Fibroblast of the aortic adventitia (primary cell): ENCODE data around the gene MCC. TPM values are rescaled to one million over a fixed set of nuclear protein-coding genes. Genes with fewer than 3 reads are reported as not detected.

Experiments used
- DNase-seq: peaks from one replicate; pipeline ENCODE4 v3.0.0-alpha.2; 2010; ENCODE audit warnings: low read depth
- H3K4me3 ChIP-seq: 2 replicates; pipeline ENCODE4 v1.5.1; 2011; ENCODE audit warnings: low read depth, mild to moderate bottlenecking, control low read depth, low read length, moderate library complexity
- total RNA-seq: library from RNA; depleted of rRNA; stranded (reverse); fragments of >200 nt; gene quantifications from 2 replicates; pipeline ENCODE4 v1.2.3, GENCODE V29; 2012; ENCODE audit warnings: low replicate concordance
- TF ChIP-seq, protein P1 (sequence below): IDR thresholded peaks from 2 replicates; pipeline ENCODE4 v1.5.1; 2011; ENCODE audit warnings: mild to moderate bottlenecking, low read length, control low read depth, inconsistent platforms; ENCODE audit not compliant: insufficient read depth

The MCC gene
- total RNA-seq, 1 donor: 62.4 TPM

DNA sequence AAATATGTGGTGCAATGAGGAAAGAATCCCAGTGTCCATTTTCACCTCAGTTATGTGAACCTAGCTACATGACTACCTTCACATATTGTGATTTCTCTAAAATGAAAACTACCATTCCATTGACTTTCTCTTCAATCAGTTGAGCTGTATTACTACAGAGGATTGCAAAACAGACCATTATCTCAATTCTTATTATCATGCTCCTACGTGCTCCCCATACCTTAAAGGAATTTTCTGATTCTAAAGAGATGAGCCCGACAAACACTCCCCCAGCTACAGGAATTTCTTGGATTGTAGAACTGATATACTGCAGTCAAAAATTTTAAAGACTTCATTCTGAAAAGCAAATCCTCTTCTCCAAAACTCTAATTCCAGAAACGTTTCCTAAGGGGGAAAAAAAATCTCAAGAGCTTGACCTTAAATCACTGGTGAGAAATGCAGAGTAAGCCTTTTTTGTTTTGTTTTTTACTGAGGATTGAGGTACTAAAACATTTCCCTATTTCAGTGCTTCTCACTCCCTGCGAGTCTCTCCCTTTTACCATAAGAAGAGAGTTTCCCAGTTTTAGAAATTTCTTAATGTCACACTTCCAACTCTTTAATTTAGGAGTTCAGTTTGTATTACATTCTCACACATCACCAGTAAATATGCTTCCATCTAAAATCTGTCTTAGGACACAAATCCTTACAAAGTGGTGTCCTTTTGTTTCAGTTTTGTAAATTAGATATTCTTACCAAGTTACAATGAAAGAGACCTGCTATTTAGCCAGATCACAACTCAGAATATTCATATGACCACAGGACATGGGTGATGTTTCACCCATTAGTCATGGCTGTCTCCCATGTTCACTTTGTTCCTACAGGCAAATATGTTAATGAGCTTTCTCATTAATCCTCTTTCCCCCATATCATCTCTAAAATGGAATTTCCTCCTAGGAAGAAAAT is 257.3 kb downstream of the MCC start:
- no peak overlapping the region for H3K4me3 ChIP-seq
- TF ChIP-seq, protein P1, sequence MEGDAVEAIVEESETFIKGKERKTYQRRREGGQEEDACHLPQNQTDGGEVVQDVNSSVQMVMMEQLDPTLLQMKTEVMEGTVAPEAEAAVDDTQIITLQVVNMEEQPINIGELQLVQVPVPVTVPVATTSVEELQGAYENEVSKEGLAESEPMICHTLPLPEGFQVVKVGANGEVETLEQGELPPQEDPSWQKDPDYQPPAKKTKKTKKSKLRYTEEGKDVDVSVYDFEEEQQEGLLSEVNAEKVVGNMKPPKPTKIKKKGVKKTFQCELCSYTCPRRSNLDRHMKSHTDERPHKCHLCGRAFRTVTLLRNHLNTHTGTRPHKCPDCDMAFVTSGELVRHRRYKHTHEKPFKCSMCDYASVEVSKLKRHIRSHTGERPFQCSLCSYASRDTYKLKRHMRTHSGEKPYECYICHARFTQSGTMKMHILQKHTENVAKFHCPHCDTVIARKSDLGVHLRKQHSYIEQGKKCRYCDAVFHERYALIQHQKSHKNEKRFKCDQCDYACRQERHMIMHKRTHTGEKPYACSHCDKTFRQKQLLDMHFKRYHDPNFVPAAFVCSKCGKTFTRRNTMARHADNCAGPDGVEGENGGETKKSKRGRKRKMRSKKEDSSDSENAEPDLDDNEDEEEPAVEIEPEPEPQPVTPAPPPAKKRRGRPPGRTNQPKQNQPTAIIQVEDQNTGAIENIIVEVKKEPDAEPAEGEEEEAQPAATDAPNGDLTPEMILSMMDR: no peak
- DNase-seq: no peak

- TF ChIP-seq, protein P1: no peak
- no peak overlapping the region for H3K4me3 ChIP-seq
- no peak for DNase-seq
Measured at GRCh38 chr5:113227798-113228197, 260.5 kb downstream of the MCC start.

- TF ChIP-seq, protein P1: no peak
- no peak overlapping the region for H3K4me3 ChIP-seq
- DNase-seq: no peak
Measured at GRCh38 chr5:113226116-113226736, 262.0 kb downstream of the MCC start.

GRCh38 chr5:113225259-113225658 is 263.0 kb downstream of the MCC start:
- no peak for DNase-seq
- TF ChIP-seq, protein P1: no peak
- H3K4me3 ChIP-seq: no peak overlapping the region

GRCh38 chr5:113224605-113225065 is 263.6 kb downstream of the MCC start:
- no peak overlapping the region for H3K4me3 ChIP-seq
- no peak for DNase-seq
- TF ChIP-seq, protein P1: no peak

GRCh38 chr5:113223831-113224604 is 264.2 kb downstream of the MCC start:
- DNase-seq: no peak
- TF ChIP-seq, protein P1: no peak
- no peak overlapping the region for H3K4me3 ChIP-seq
